H9 (cell line): ENCODE measurements around the gene LRRC45. TPM values are rescaled to one million over a fixed set of nuclear protein-coding genes. Genes with fewer than 3 reads are reported as not detected.

ENCODE experiments used
- DNase-seq: peaks from one replicate; pipeline ENCODE4 v3.0.0-alpha.2; 2017
- H2AFZ ChIP-seq: one replicate; pipeline ENCODE4 v1.6.1; 2013; ENCODE audit warnings: mild to moderate bottlenecking, low read length, control low read depth, moderate library complexity
- H2AK5ac ChIP-seq: 2 replicates; pipeline ENCODE4 v1.6.1; 2013; ENCODE audit warnings: low read length, control low read depth, mixed read lengths; ENCODE audit not compliant: insufficient read length
- H2BK120ac ChIP-seq: one replicate; pipeline ENCODE4 v1.6.1; 2013; ENCODE audit warnings: low read depth, mild to moderate bottlenecking, low read length, control low read depth, inconsistent platforms; ENCODE audit not compliant: poor library complexity, severe bottlenecking
- H2BK12ac ChIP-seq: 2 replicates; pipeline ENCODE4 v1.6.1; 2013; ENCODE audit warnings: low read length, control low read depth, mixed read lengths, low read depth; ENCODE audit not compliant: insufficient read length
- H2BK15ac ChIP-seq: 2 replicates; pipeline ENCODE4 v1.6.1; 2013; ENCODE audit warnings: low read depth, low read length, control low read depth
- H2BK20ac ChIP-seq: one replicate; pipeline ENCODE4 v1.6.1; 2013; ENCODE audit warnings: low read depth, mild to moderate bottlenecking, low read length, control low read depth, inconsistent platforms; ENCODE audit not compliant: poor library complexity, severe bottlenecking
- H2BK5ac ChIP-seq: 2 replicates; pipeline ENCODE4 v1.6.1; 2013; ENCODE audit warnings: low read length, control low read depth, mixed read lengths; ENCODE audit not compliant: insufficient read length
- H3K14ac ChIP-seq: 2 replicates; pipeline ENCODE4 v1.6.1; 2013; ENCODE audit warnings: low read length, control low read depth; ENCODE audit not compliant: insufficient read depth
- H3K18ac ChIP-seq: 2 replicates; pipeline ENCODE4 v1.6.1; 2013; ENCODE audit warnings: low read depth, mild to moderate bottlenecking, mixed read lengths, low read length, control low read depth; ENCODE audit not compliant: insufficient read length
- H3K23ac ChIP-seq: 2 replicates; pipeline ENCODE4 v1.6.1; 2013; ENCODE audit warnings: low read length, control low read depth, mixed read lengths, low read depth; ENCODE audit not compliant: insufficient read length
- H3K23me2 ChIP-seq: 2 replicates; pipeline ENCODE4 v1.6.1; 2013; ENCODE audit warnings: low read depth, mild to moderate bottlenecking, mixed read lengths, low read length, control low read depth; ENCODE audit not compliant: insufficient read length, poor library complexity, severe bottlenecking
- H3K27ac ChIP-seq: 2 replicates; pipeline ENCODE4 v1.5.1; 2013; ENCODE audit warnings: low read length, control low read depth, mixed read lengths, low read depth; ENCODE audit not compliant: insufficient read length
- H3K27me3 ChIP-seq: 2 replicates; pipeline ENCODE4 v1.6.1; 2013; ENCODE audit warnings: low read length, control low read depth, inconsistent platforms; ENCODE audit not compliant: insufficient read depth
- H3K4ac ChIP-seq: 2 replicates; pipeline ENCODE4 v1.6.1; 2013; ENCODE audit warnings: low read depth, mild to moderate bottlenecking, control low read depth, inconsistent platforms, low read length, moderate library complexity
- H3K4me1 ChIP-seq: 2 replicates; pipeline ENCODE4 v1.6.1; 2013; ENCODE audit warnings: low read length, control low read depth, inconsistent platforms; ENCODE audit not compliant: insufficient read depth
- H3K4me2 ChIP-seq: 2 replicates; pipeline ENCODE4 v1.6.1; 2013; ENCODE audit warnings: low read length, control low read depth, mixed read lengths; ENCODE audit not compliant: insufficient read length, insufficient read depth
- H3K56ac ChIP-seq: 2 replicates; pipeline ENCODE4 v1.6.1; 2013; ENCODE audit warnings: low read depth, mild to moderate bottlenecking, mixed read lengths, low read length, control low read depth; ENCODE audit not compliant: insufficient read length
- H3K79me1 ChIP-seq: 2 replicates; pipeline ENCODE4 v1.6.1; 2013; ENCODE audit warnings: low read depth, mild to moderate bottlenecking, moderate library complexity, low read length, control low read depth, inconsistent platforms; ENCODE audit not compliant: insufficient read depth, poor library complexity, severe bottlenecking
- H3K79me2 ChIP-seq: 2 replicates; pipeline ENCODE4 v1.6.1; 2013; ENCODE audit warnings: low read length, control low read depth, inconsistent platforms; ENCODE audit not compliant: insufficient read depth
- H3K9ac ChIP-seq: 2 replicates; pipeline ENCODE4 v1.6.1; 2013; ENCODE audit warnings: low read length, control low read depth, mixed read lengths; ENCODE audit not compliant: insufficient read length; ENCODE audit errors: extremely low read depth
- H3K9me3 ChIP-seq: one replicate; pipeline ENCODE4 v1.6.1; 2013; ENCODE audit warnings: low read depth, low read length, inconsistent platforms; ENCODE audit not compliant: control insufficient read depth
- H3T11ph ChIP-seq: one replicate; pipeline ENCODE4 v1.6.1; 2013; ENCODE audit warnings: mild to moderate bottlenecking, low read length, control low read depth, inconsistent platforms
- H4K20me1 ChIP-seq: one replicate; pipeline ENCODE4 v1.6.1; 2013; ENCODE audit not compliant: control insufficient read depth, insufficient read length, insufficient read depth
- H4K5ac ChIP-seq: 2 replicates; pipeline ENCODE4 v1.6.1; 2013; ENCODE audit warnings: low read depth, mild to moderate bottlenecking, mixed read lengths, low read length, control low read depth; ENCODE audit not compliant: insufficient read length
- H4K8ac ChIP-seq: replicated peaks from 2 replicates; pipeline ENCODE4 v1.6.1; 2013; ENCODE audit warnings: low read length, control low read depth, mixed read lengths, low read depth; ENCODE audit not compliant: insufficient read length
- H4K91ac ChIP-seq: 2 replicates; pipeline ENCODE4 v1.6.1; 2013; ENCODE audit warnings: low read depth, mild to moderate bottlenecking, moderate library complexity, mixed read lengths, low read length, control low read depth; ENCODE audit not compliant: insufficient read length
- H3K27ac Mint-ChIP-seq, 3 experiments: 2 replicates in 2 of 3; 3 replicates in 1 of 3; pipeline ENCODE4 v1.8.0; 2020 to 2021; ENCODE audit warnings: mixed read lengths in 3 of 3, mild to moderate bottlenecking in 1 of 3, moderate library complexity in 1 of 3
- H3K27me3 Mint-ChIP-seq: 2 replicates; pipeline ENCODE4 v1.8.0; 2021; ENCODE audit warnings: low read depth, mild to moderate bottlenecking, moderate library complexity, mixed read lengths
- H3K36me3 Mint-ChIP-seq, 3 experiments: 2 replicates in 2 of 3; 3 replicates in 1 of 3; pipeline ENCODE4 v1.8.0; 2020 to 2021; ENCODE audit warnings: low read depth in 3 of 3, mixed read lengths in 3 of 3; ENCODE audit not compliant: insufficient read depth in 1 of 3
- H3K4me1 Mint-ChIP-seq, 2 experiments: 2 replicates each; pipeline ENCODE4 v1.8.0; 2020; ENCODE audit warnings: mixed read lengths in 2 of 2
- H3K4me3 Mint-ChIP-seq, 2 experiments: 2 replicates in 1 of 2; 3 replicates in 1 of 2; pipeline ENCODE4 v1.8.0; 2020 to 2021; ENCODE audit warnings: mild to moderate bottlenecking in 2 of 2, mixed read lengths in 2 of 2, moderate library complexity in 1 of 2
- H3K9me3 Mint-ChIP-seq, 2 experiments: 2 replicates in 1 of 2; 3 replicates in 1 of 2; pipeline ENCODE4 v1.8.0; 2020; ENCODE audit warnings: mild to moderate bottlenecking in 2 of 2, mixed read lengths in 2 of 2, moderate library complexity in 1 of 2
- CTCF ChIP-seq: fragments of 200-600 bp; sonication (generic); conservative IDR thresholded peaks from 3 replicates; pipeline ENCODE4 v1.8.0; 2021; ENCODE audit warnings: antibody characterized with exemption, mild to moderate bottlenecking
- WGBS: extraction: QIAGEN DNeasy Blood & Tissue Kit; methylation state at CpG from one replicate; pipeline ENCODE4 v1.1.7; 2013; ENCODE audit warnings: missing lambda C conversion rate, low lambda C conversion rate, mixed read lengths; ENCODE audit not compliant: insufficient read length; ENCODE audit errors: extremely low coverage; 5-methylcytosine and 5-hydroxymethylcytosine counted together
- total RNA-seq: library from RNA; stranded (reverse); gene quantifications from 2 replicates; pipeline ENCODE4 v1.2.1, GENCODE V29; 2021

The LRRC45 gene
- total RNA-seq, 1 experiment from 2014 or later = 28.7 TPM

DNA sequence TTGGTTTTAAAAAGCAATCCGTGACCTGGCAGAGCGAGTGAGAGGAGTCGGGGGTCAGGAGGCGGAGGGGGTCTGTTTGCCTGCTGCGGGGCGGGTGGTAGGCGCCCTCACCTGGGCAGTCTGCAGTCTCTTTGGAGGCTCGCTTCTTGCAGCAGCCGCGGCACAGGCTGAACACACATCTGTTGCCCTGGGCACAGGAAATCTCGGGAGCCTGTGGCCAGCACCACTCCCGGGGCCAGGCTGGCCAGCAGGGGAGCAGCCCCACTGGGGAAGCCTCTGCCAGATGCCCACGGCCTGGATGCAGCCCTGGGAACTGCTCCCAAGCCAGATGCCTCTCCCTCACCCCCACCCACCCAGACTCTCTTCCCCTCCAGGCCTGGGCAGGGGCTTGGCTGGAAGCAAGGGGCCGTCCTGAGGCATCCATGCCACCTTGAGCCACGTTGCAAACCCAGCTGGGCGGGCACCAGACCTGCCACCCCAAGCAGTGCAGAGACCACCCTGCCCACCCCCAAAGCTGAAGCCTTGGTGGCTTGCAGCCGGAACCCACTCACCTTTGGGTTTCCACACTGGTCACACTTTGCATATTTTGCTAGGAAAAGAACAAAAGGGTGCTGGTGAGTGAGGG, 35.2 kb downstream of the LRRC45 start:
- H3K4me1 ChIP-seq = no peaks in the 10 kb centered on the region
- H4K5ac ChIP-seq = no peak overlapping the region
- no peak overlapping the region for H3K27ac ChIP-seq
- H3K4me3 Mint-ChIP-seq = no peak overlapping the region
- H2BK120ac ChIP-seq = no peak overlapping the region
- no peak overlapping the region for H4K91ac ChIP-seq
- H4K8ac ChIP-seq = no peak overlapping the region
- H3K9me3 ChIP-seq = no peaks in the 10 kb centered on the region
- H3K36me3 Mint-ChIP-seq = peaks cover 6 to 51% (median 45%) of the 10 kb centered on the region in 3 experiments
- no peaks in the 10 kb centered on the region for H3K79me2 ChIP-seq
- no peaks in the 10 kb centered on the region for H3K9me3 Mint-ChIP-seq
- no peak for DNase-seq
- H3K4me1 Mint-ChIP-seq = peaks cover 0 to 2% of the 10 kb centered on the region in 2 experiments; a peak in 1 of 4 replicates
- peaks cover 3% of the 10 kb centered on the region for H4K20me1 ChIP-seq
- no peak overlapping the region for H3K14ac ChIP-seq
- no peak overlapping the region for H3K4me2 ChIP-seq
- H3K9ac ChIP-seq = no peak overlapping the region
- H2BK20ac ChIP-seq = no peak overlapping the region
- H3K56ac ChIP-seq = no peak overlapping the region
- H3T11ph ChIP-seq = no peak overlapping the region
- no peak overlapping the region for H2BK15ac ChIP-seq
- peak overlapping the region in 2 of 3 experiments; percentile 82 to 86; a peak in 4 of 7 replicates for H3K27ac Mint-ChIP-seq
- no peaks in the 10 kb centered on the region for H3K27me3 Mint-ChIP-seq
- no peaks in the 10 kb centered on the region for H3K27me3 ChIP-seq
- H2BK12ac ChIP-seq = no peak overlapping the region
- no peak overlapping the region for H2AK5ac ChIP-seq
- H3K23ac ChIP-seq = no peak overlapping the region
- TF ChIP-seq CTCF = no peak
- no peak overlapping the region for H3K18ac ChIP-seq
- WGBS = no CpG with 5 or more reads among the region's 17 CpGs
- H2BK5ac ChIP-seq = no peak overlapping the region
- no peak overlapping the region for H3K4ac ChIP-seq
- H2AFZ ChIP-seq = no peak overlapping the region
- H3K23me2 ChIP-seq = no peaks in the 10 kb centered on the region
- no peaks in the 10 kb centered on the region for H3K79me1 ChIP-seq
